Right lobe of liver (tissue), 6 donors: ENCODE measurements around the gene SETD6. TPM values are rescaled to one million over a fixed set of nuclear protein-coding genes. Genes with fewer than 3 reads are reported as not detected.
"Not testable (repeated sequence)": the region's sequence is repeated elsewhere in the genome, so short reads cannot be mapped to it uniquely, and the experiment has no call there.

ENCODE experiments used
- ATAC-seq, 4 donors: fragments of 200-7000 bp; cut with Tn5 transposase; one replicate each; pipeline ENCODE4 v1.9.1; 2020; ENCODE audit warnings: mild to moderate bottlenecking in 4 of 4, moderate library complexity in 4 of 4
- DNase-seq, 3 donors: peaks; one replicate each; pipeline ENCODE4 v3.0.0-alpha.2; 2020
- H3K27ac ChIP-seq, 3 donors: fragments of 200-600 bp; one replicate each; pipeline ENCODE4 v1.8.0; 2022
- H3K27me3 ChIP-seq, 2 donors: fragments of 200-600 bp; one replicate each; pipeline ENCODE4 v1.8.0; 2022
- H3K36me3 ChIP-seq, 4 donors: fragments of 200-600 bp; sonication (generic) in 1 of 4; one replicate each; pipeline versions ENCODE4 v1.5.1 to v1.8.0; 2017 to 2022; ENCODE audit warnings: control low read depth in 1 of 4
- H3K4me1 ChIP-seq, 4 donors: fragments of 200-600 bp; sonication (generic) in 1 of 4; one replicate each; pipeline versions ENCODE4 v1.5.1 to v1.8.0; 2017 to 2022; ENCODE audit warnings: control low read depth in 1 of 4
- H3K4me3 ChIP-seq, 3 donors: fragments of 200-600 bp; one replicate each; pipeline ENCODE4 v1.8.0; 2022
- H3K9me3 ChIP-seq, 4 donors: fragments of 200-600 bp; sonication (generic) in 1 of 4; one replicate each; pipeline versions ENCODE4 v1.5.1 to v1.8.0; 2017 to 2022; ENCODE audit warnings: control low read depth in 1 of 4
- POLR2A ChIP-seq: fragments of 450-650 bp; IDR thresholded peaks from one replicate; pipeline ENCODE4 v1.6.1; 2017; ENCODE audit warnings: antibody characterized with exemption, mild to moderate bottlenecking
- WGBS: methylation state at CpG from one replicate; pipeline ENCODE4 v1.1.6; 2018; ENCODE audit warnings: low coverage, low lambda C conversion rate; ENCODE audit not compliant: insufficient coverage; ENCODE audit errors: missing lambda C conversion rate; 5-methylcytosine and 5-hydroxymethylcytosine counted together
- intact Hi-C, 2 donors: fragments of 100-400 bp; cut with DNase I; formaldehyde crosslinking; loops; one replicate each; pipeline versions ENCODE4 v1.11.2 to v1.14.1; 2022
- total RNA-seq, 6 experiments: library from RNA; depleted of rRNA in 2 of 6; stranded (reverse); fragments of >200 nt in 2 of 6; fragmentation: NEBNext Ultra II Directional in 3 of 6; extraction: Animal tissue kit (Norgen Biotek cat#: 25700) in 3 of 6; gene quantifications; one replicate each; pipeline versions ENCODE4 v1.1.0 to v1.2.4, GENCODE V29; 2016 to 2023
- TF ChIP-seq, protein P1 (sequence below), 4 donors: fragments of 200-600 bp in 3 of 4; fragments of 450-650 bp in 1 of 4; IDR thresholded peaks; one replicate each; pipeline versions ENCODE4 v1.5.1 to v1.8.0; 2016 to 2022; ENCODE audit warnings: antibody characterized with exemption in 4 of 4, mild to moderate bottlenecking in 2 of 4
- donor health status: DM: no; HTN: yes; CAD: no.
- donor health status: DM: no; HTN: no; CAD: no.
- donor health status: DM: no; HTN: no; CAD: no.
- donor health status: DM: no; HTN: yes; CAD: no.
- donor health status: DM: no; HTN: yes; CAD: no.

The SETD6 gene
- total RNA-seq, 6 experiments from 2014 or later, result 6.8 to 14.5 (median 10.2) TPM

DNA sequence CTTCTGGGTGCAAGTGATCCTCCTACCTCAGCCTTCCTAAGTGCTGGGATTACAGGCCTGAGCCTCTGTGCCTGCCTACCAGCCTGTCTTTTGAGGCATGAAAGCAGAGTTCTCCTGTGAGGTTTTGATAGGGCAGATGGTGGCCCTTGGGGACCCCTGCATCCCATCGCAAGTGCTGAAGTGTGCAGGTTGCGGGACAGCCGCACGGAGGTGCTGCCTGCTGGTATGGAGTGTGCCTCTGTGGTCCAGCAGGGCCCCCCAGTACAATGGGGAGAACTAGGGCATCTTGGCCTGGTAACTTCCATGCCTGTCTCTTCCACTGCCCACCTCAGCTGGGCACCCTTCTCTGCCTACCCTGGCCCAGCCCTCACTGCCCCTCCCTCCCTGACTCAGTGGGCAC is 25.3 kb upstream of the SETD6 start:
- H3K36me3 ChIP-seq, result no peaks in the 10 kb centered on the region
- no peak overlapping the region for H3K27ac ChIP-seq
- H3K27me3 ChIP-seq, result no peaks in the 10 kb centered on the region
- H3K9me3 ChIP-seq, result no peaks in the 10 kb centered on the region
- intact Hi-C loops, result no loop called here
- no peak overlapping the region for H3K4me3 ChIP-seq
- H3K4me1 ChIP-seq, result peaks cover 0 to 6% (median 0%) of the 10 kb centered on the region in 4 donors
- ATAC-seq (no peak), DNase-seq (no peak)
- no peak for TF ChIP-seq POLR2A
- TF ChIP-seq, protein P1, sequence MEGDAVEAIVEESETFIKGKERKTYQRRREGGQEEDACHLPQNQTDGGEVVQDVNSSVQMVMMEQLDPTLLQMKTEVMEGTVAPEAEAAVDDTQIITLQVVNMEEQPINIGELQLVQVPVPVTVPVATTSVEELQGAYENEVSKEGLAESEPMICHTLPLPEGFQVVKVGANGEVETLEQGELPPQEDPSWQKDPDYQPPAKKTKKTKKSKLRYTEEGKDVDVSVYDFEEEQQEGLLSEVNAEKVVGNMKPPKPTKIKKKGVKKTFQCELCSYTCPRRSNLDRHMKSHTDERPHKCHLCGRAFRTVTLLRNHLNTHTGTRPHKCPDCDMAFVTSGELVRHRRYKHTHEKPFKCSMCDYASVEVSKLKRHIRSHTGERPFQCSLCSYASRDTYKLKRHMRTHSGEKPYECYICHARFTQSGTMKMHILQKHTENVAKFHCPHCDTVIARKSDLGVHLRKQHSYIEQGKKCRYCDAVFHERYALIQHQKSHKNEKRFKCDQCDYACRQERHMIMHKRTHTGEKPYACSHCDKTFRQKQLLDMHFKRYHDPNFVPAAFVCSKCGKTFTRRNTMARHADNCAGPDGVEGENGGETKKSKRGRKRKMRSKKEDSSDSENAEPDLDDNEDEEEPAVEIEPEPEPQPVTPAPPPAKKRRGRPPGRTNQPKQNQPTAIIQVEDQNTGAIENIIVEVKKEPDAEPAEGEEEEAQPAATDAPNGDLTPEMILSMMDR (IDR thresholded peaks at IDR 0.05), result no peak
- WGBS, result no CpG with 5 or more reads among the region's 4 CpGs

DNA sequence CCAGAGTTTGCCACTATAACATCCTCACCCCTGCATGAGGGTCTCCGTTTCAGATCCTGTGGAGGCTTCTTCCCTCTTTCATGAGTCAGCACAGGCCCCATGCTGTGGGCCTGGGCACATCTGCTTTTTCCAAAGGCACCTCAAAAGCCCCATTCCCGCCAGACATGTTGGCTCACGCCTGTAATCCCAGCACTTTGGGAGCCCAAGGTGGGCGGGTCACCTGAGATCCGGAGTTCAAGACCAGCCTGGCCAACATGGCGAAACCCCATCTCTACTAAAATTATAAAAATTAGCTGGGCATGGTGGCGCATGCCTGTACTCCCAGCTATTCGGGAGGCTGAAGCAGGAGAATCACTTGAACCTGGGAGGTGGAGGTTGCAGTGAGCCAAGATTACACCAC is 24.8 kb upstream of the SETD6 start:
- intact Hi-C loops, DNase-seq, H3K9me3 ChIP-seq, H3K4me1 ChIP-seq, H3K27me3 ChIP-seq, H3K27ac ChIP-seq, H3K36me3 ChIP-seq, H3K4me3 ChIP-seq, ATAC-seq: not testable (repeated sequence)
- 76% methylated on average over 4 of the region's 8 CpGs for WGBS

DNA sequence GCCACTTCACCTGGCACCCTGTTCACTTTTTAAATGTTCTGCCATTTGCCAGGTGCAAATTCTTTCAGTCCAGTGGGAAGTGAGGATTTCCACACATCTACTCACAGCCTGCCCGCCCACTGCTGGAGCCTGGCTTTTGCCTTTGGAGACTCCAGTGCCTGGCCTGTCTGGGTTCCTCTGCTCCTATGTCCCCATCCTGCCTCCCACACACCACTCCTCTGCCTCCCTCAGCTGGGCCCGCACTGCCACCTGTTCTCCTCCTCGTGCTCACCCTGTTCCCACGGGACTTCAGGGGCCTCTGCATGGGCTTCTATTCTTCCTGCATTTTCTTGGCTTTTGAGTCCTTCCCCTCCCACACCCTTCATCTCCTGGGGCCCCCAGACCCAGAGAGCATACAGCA is 23.3 kb upstream of the SETD6 start:
- Histone ChIP-seq H3K9me3 (no peaks in the 10 kb centered on the region), H3K4me3 (no peak overlapping the region), H3K36me3 (no peaks in the 10 kb centered on the region), H3K27me3 (no peaks in the 10 kb centered on the region), H3K27ac (no peak overlapping the region), H3K4me1 (peaks cover 0 to 6% (median 0%) of the 10 kb centered on the region in 4 donors)
- WGBS, result 73% methylated on average over 3 of the region's 4 CpGs
- no peak for TF ChIP-seq POLR2A
- TF ChIP-seq, protein P1 (IDR thresholded peaks at IDR 0.05), result no peak
- no peak for ATAC-seq
- no peak for DNase-seq
- intact Hi-C loops, result no loop called here

DNA sequence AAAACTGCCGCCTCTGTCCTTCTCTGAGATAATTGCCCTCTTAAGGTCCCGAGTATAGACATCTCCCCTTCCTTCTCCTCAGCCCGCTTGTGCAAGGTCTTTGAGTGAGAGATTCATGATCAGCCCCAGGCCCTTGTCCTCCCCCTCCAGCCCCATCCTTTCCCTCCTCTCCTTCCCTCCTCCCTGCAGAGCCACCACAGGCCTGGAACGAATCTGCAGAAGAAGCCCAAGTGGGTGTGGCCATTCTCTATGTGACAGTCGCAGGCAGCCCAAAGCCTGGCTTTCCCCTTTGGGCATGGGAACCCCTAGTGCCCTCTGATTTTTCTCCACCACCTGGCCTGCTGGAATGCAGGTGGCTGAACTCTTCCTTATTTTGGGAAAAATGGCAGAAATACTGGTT is 22.6 kb upstream of the SETD6 start:
- Histone ChIP-seq H3K9me3 (no peaks in the 10 kb centered on the region), H3K27ac (no peak overlapping the region), H3K4me1 (peaks cover 0 to 2% (median 0%) of the 10 kb centered on the region in 4 donors), H3K27me3 (no peaks in the 10 kb centered on the region), H3K36me3 (no peaks in the 10 kb centered on the region), H3K4me3 (no peak overlapping the region)
- ATAC-seq, result no peak
- 57% methylated on average over 4 of the region's 5 CpGs for WGBS
- TF ChIP-seq POLR2A, result no peak
- TF ChIP-seq, protein P1 (IDR thresholded peaks at IDR 0.05), result no peak
- intact Hi-C loops, result no loop called here
- no peak for DNase-seq

DNA sequence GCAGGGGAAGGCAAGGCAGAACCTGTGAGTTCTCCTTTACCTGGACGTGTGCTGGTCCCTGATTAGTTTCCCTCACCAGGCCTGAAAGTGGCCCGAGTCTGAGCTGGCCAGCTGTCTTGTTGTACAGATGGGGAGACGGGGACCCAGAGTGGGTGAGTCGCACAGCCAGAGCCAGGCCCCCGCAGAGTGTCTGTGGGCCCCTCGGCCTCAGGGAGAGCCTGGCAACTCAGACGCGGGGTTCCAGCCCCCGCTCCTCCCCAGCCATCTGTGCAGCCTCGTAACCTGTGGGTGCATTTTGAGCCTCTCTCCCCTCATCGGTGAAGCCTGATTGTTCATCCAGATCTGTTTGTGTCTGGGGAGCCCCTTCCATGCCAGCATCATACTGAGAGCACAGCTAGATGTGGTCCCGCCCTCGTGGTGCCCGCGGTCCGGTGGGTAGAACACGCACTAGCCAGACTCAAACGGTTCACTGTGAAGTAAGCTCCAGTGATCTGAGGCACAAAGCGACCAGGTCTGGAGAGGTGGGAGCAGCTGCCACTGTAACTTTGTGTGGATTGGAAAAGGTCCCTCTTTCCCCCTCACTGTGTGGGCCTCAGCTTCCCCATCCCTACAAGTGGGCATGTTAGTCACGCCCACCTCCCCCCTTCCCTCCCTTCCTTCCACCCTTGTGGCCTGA is 21.4 kb upstream of the SETD6 start:
- 33% methylated on average over 5 of the region's 20 CpGs for WGBS
- intact Hi-C loops, result no loop called here
- no peak overlapping the region for H3K27ac ChIP-seq
- no peak for TF ChIP-seq POLR2A
- no peaks in the 10 kb centered on the region for H3K36me3 ChIP-seq
- H3K9me3 ChIP-seq, result no peaks in the 10 kb centered on the region
- ATAC-seq, result no peak
- no peaks in the 10 kb centered on the region for H3K4me1 ChIP-seq
- no peak overlapping the region for H3K4me3 ChIP-seq
- no peak for DNase-seq
- no peaks in the 10 kb centered on the region for H3K27me3 ChIP-seq
